HEK293 (cell line): ENCODE data around the gene VAV2.
"Not testable (repeated sequence)": the region's sequence is repeated elsewhere in the genome, so short reads cannot be mapped to it uniquely, and the experiment has no call there.

ENCODE experiments used
- CTCF ChIA-PET: fragments of 350-600 bp; formaldehyde crosslinking; extraction: SDS; loops from one replicate; lab custom pipeline; 2021; ENCODE audit warnings: antibody characterized with exemption; lab: Yijun Ruan, JAX
- POLR2A ChIA-PET: fragments of 300-600 bp; formaldehyde crosslinking; extraction: SDS; loops from one replicate; lab custom pipeline; 2020; ENCODE audit warnings: antibody characterized with exemption, inconsistent platforms; lab: Yijun Ruan, JAX
- H3K27ac ChIP-seq: fragments of 200-500 bp; sonication (Bioruptor generic); 2 replicates; pipeline ENCODE4 v1.5.1; 2014; ENCODE audit warnings: low read depth, low read length, control low read depth, inconsistent platforms; ENCODE audit errors: extremely low read depth
- H3K36me3 ChIP-seq, 2 experiments: fragments of 200-500 bp in 1 of 2; sonication (Bioruptor generic) in 1 of 2; 1 replicate in 1 of 2; 2 replicates in 1 of 2; pipeline ENCODE4 v1.5.1; 2014 to 2017; ENCODE audit warnings: inconsistent platforms in 2 of 2, low read length in 2 of 2; ENCODE audit not compliant: control insufficient read depth in 2 of 2, insufficient read depth in 1 of 2
- H3K4me1 ChIP-seq: fragments of 200-500 bp; sonication (Bioruptor generic); 2 replicates; pipeline ENCODE4 v1.5.1; 2014; ENCODE audit warnings: mild to moderate bottlenecking, low read length, inconsistent platforms; ENCODE audit not compliant: control insufficient read depth, insufficient read depth
- H3K4me3 ChIP-seq: 2 replicates; pipeline ENCODE4 v1.5.1; 2011; ENCODE audit warnings: low read depth, mild to moderate bottlenecking, control low read depth, low read length, moderate library complexity
- H3K9me3 ChIP-seq: fragments of 200-500 bp; sonication (Bioruptor generic); 2 replicates; pipeline ENCODE4 v1.5.1; 2014; ENCODE audit warnings: low read depth, low read length, inconsistent platforms; ENCODE audit not compliant: control insufficient read depth, insufficient read depth
- FEZF1 ChIP-seq: fragments of 450-650 bp; formaldehyde crosslinking; IDR thresholded peaks from 2 replicates; pipeline ENCODE4 v1.5.1; 2016; ENCODE audit warnings: missing biosample characterization, missing genetic modification characterization
- HOXD13 ChIP-seq: sonication (generic); formaldehyde crosslinking; IDR thresholded peaks from 2 replicates; pipeline ENCODE4 v1.8.0; 2022; ENCODE audit warnings: missing genetic modification reagents, borderline replicate concordance
- TCF7L2 ChIP-seq: IDR thresholded peaks from 2 replicates; pipeline ENCODE4 v1.6.1; 2011; ENCODE audit warnings: low read depth, mild to moderate bottlenecking, inconsistent platforms, low read length, moderate library complexity, borderline replicate concordance
- ZFP69B ChIP-seq: fragments of 450-650 bp; formaldehyde crosslinking; IDR thresholded peaks from 2 replicates; pipeline ENCODE4 v1.5.1; 2016; ENCODE audit warnings: missing biosample characterization, missing genetic modification characterization
- ZIC2 ChIP-seq: fragments of 450-650 bp; formaldehyde crosslinking; IDR thresholded peaks from 2 replicates; pipeline ENCODE4 v1.5.1; 2016; ENCODE audit warnings: missing biosample characterization, missing genetic modification characterization
- ZNF146 ChIP-seq: fragments of 450-650 bp; formaldehyde crosslinking; IDR thresholded peaks from 2 replicates; pipeline ENCODE4 v1.5.1; 2016; ENCODE audit warnings: missing biosample characterization, missing genetic modification characterization
- ZNF2 ChIP-seq: fragments of 450-650 bp; formaldehyde crosslinking; IDR thresholded peaks from 2 replicates; pipeline ENCODE4 v1.5.1; 2016; ENCODE audit warnings: missing biosample characterization, missing genetic modification characterization
- ZNF248 ChIP-seq: fragments of 450-650 bp; formaldehyde crosslinking; IDR thresholded peaks from 2 replicates; pipeline ENCODE4 v1.5.1; 2017; ENCODE audit warnings: missing biosample characterization, missing genetic modification characterization
- ZNF292 ChIP-seq: fragments of 450-650 bp; formaldehyde crosslinking; IDR thresholded peaks from 2 replicates; pipeline ENCODE4 v1.5.1; 2016; ENCODE audit warnings: low read depth, missing biosample characterization, missing genetic modification characterization, borderline replicate concordance
- ZNF398 ChIP-seq: fragments of 450-650 bp; formaldehyde crosslinking; IDR thresholded peaks from 2 replicates; pipeline ENCODE4 v1.5.1; 2017; ENCODE audit warnings: missing biosample characterization, missing genetic modification characterization
- ZNF433 ChIP-seq: fragments of 450-650 bp; formaldehyde crosslinking; IDR thresholded peaks from 2 replicates; pipeline ENCODE4 v1.5.1; 2016; ENCODE audit warnings: missing biosample characterization, missing genetic modification characterization, low read depth
- ZNF529 ChIP-seq: fragments of 450-650 bp; formaldehyde crosslinking; IDR thresholded peaks from 2 replicates; pipeline ENCODE4 v1.5.1; 2017; ENCODE audit warnings: missing genetic modification characterization, missing biosample characterization; ENCODE audit not compliant: insufficient replicate concordance
- ZNF580 ChIP-seq: fragments of 450-650 bp; formaldehyde crosslinking; IDR thresholded peaks from 2 replicates; pipeline ENCODE4 v1.5.1; 2016; ENCODE audit warnings: missing biosample characterization, missing genetic modification characterization
- ZNF830 ChIP-seq: fragments of 450-650 bp; IDR thresholded peaks from 2 replicates; pipeline ENCODE4 v1.5.0; 2018; ENCODE audit warnings: missing biosample characterization, missing genetic modification characterization, low read depth, mild to moderate bottlenecking, moderate library complexity
- TF ChIP-seq, protein P1 (sequence below): fragments of 450-650 bp; formaldehyde crosslinking; IDR thresholded peaks from 2 replicates; pipeline ENCODE4 v1.5.1; 2016; ENCODE audit warnings: missing biosample characterization, missing genetic modification characterization

VAV2 gene

DNA sequence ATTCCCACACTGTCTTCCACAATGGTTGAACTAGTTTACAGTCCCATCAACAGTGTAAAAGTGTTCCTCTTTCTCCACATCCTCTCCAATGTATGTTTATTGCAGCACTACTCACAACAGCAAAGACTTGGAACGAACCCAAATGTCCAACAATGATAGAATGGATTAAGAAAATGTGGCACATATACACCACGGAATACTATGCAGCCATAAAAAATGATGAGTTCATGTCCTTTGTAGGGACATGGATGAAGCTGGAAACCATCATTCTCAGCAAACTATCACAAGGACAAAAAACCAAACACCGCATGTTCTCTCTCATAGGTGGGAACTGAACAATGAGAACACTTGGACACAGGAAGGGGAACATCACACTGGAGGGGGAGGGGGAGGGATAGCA lies 225.9 kb downstream of the VAV2 start:
- H3K27ac ChIP-seq, H3K4me1 ChIP-seq, H3K9me3 ChIP-seq, POLR2A ChIA-PET, H3K4me3 ChIP-seq: not testable (repeated sequence)
- CTCF ChIA-PET = interaction anchor here (1.1 to 8.2 kb wide), 2 partner anchors 16 to 23 kb away, joined by 3 to 66 read pairs; no protein-coding TSS in a partner anchor
- peaks cover 0 to 39% of the 10 kb centered on the region in 2 experiments; a peak in 1 of 3 replicates for H3K36me3 ChIP-seq
- TF ChIP-seq ZNF146 (tag by site-specific recombination) = peak; percentile 97
- peak; percentile 48; the same call in 1 of the 2 replicates for TF ChIP-seq ZNF580 (tag by site-specific recombination)

GRCh38 chr9:133763272-133764183 lies 228.6 kb downstream of the VAV2 start:
- H3K27ac ChIP-seq = no peak overlapping the region
- TF ChIP-seq ZNF433 (tag by site-specific recombination) = no peak
- no peak for TF ChIP-seq HOXD13
- no peak for TF ChIP-seq ZFP69B (tag by site-specific recombination)
- TF ChIP-seq, all 188 proteins: peak for 0
- CTCF ChIA-PET = interaction anchor here (0.6 to 1.0 kb wide), 2 partner anchors 19 to 408 kb away, joined by 3 to 4 read pairs; no protein-coding TSS in a partner anchor
- no peaks in the 10 kb centered on the region for H3K9me3 ChIP-seq
- no peak overlapping the region for H3K4me3 ChIP-seq
- no peaks in the 10 kb centered on the region for H3K4me1 ChIP-seq
- POLR2A ChIA-PET = no interaction called here
- peaks cover 0 to 26% of the 10 kb centered on the region in 2 experiments; a peak in 1 of 3 replicates for H3K36me3 ChIP-seq

GRCh38 chr9:133762488-133763271 lies 229.4 kb downstream of the VAV2 start:
- POLR2A ChIA-PET = no interaction called here
- TF ChIP-seq ZNF580 (tag by site-specific recombination) (no peak), ZNF292 (tag by site-specific recombination) (no peak), ZIC2 (tag by site-specific recombination) (no peak), ZNF2 (tag by site-specific recombination) (no peak), ZNF398 (tag by site-specific recombination) (no peak), ZNF830 (tag by site-specific recombination) (no peak), ZNF248 (tag by site-specific recombination) (no peak), TCF7L2 (no peak), FEZF1 (tag by site-specific recombination) (no peak), ZNF529 (tag by site-specific recombination) (no peak)
- TF ChIP-seq, protein P1, sequence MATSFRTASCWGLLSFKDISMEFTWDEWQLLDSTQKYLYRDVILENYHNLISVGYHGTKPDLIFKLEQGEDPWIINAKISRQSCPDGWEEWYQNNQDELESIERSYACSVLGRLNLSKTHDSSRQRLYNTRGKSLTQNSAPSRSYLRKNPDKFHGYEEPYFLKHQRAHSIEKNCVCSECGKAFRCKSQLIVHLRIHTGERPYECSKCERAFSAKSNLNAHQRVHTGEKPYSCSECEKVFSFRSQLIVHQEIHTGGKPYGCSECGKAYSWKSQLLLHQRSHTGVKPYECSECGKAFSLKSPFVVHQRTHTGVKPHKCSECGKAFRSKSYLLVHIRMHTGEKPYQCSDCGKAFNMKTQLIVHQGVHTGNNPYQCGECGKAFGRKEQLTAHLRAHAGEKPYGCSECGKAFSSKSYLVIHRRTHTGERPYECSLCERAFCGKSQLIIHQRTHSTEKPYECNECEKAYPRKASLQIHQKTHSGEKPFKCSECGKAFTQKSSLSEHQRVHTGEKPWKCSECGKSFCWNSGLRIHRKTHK = no peak
- CTCF ChIA-PET = interaction anchor here (0.7 kb wide), 1 partner anchor 37 kb away, joined by 5 read pairs; no protein-coding TSS in a partner anchor

More at GRCh38 chr9:133762488-133763271, 229.4 kb downstream of the VAV2 start:
- no peak overlapping the region for H3K4me3 ChIP-seq
- H3K27ac ChIP-seq = no peak overlapping the region
- H3K4me1 ChIP-seq = no peaks in the 10 kb centered on the region
- H3K9me3 ChIP-seq = no peaks in the 10 kb centered on the region
- peaks cover 0 to 18% of the 10 kb centered on the region in 2 experiments; a peak in 1 of 3 replicates for H3K36me3 ChIP-seq
